Daoy (cell line): Measurements from ENCODE around the gene CRIP1. TPM values are rescaled to one million over a fixed set of nuclear protein-coding genes. Genes with fewer than 3 reads are reported as not detected.

ENCODE experiments used
- DNase-seq: peaks from one replicate; pipeline ENCODE4 v3.0.0-alpha.2; 2015; ENCODE audit warnings: low read depth
- total RNA-seq: library from RNA; depleted of rRNA; stranded (reverse); fragments of >200 nt; shearing (Covaris generic); gene quantifications from 2 replicates; pipeline ENCODE4 v1.2.3, GENCODE V29; 2014

The CRIP1 gene
- total RNA-seq, 1 experiment from 2014 or later, result 15.0 TPM

DNA sequence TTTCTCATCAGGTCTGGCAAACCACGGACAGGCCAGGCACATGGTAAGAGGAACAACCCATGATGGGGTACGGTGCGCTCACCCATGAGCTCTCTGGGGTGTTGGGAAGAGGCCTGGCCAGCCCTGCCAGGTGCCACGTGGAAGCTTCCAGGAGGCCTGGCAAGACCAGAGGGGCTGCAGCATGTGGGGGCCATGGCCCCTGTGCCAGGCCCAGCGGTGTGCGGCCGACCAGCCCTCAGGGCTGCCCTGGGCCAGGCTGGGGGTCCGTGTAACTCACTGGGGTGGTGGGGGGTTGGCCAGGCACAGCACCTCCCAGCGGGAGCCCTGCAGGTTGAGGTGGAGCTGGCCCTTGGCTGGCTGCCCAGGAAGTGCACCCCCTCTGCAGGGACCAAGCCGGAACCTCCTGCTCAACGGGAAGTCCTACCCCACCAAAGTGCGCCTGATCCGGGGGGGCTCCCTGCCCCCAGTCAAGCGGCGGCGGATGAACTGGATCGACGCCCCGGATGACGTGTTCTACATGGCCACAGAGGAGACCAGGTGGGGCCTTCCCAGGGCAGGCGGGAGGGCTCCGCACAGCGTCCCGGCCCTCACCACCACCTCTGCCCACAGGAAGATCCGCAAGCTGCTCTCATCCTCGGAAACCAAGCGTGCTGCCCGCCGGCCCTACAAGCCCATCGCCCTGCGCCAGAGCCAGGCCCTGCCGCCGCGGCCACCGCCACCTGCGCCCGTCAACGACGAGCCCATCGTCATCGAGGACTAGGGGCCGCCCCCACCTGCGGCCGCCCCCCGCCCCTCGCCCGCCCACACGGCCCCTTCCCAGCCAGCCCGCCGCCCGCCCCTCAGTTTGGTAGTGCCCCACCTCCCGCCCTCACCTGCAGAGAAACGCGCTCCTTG, 17.0 kb upstream of the CRIP1 start:
- DNase-seq, result no peak

DNA sequence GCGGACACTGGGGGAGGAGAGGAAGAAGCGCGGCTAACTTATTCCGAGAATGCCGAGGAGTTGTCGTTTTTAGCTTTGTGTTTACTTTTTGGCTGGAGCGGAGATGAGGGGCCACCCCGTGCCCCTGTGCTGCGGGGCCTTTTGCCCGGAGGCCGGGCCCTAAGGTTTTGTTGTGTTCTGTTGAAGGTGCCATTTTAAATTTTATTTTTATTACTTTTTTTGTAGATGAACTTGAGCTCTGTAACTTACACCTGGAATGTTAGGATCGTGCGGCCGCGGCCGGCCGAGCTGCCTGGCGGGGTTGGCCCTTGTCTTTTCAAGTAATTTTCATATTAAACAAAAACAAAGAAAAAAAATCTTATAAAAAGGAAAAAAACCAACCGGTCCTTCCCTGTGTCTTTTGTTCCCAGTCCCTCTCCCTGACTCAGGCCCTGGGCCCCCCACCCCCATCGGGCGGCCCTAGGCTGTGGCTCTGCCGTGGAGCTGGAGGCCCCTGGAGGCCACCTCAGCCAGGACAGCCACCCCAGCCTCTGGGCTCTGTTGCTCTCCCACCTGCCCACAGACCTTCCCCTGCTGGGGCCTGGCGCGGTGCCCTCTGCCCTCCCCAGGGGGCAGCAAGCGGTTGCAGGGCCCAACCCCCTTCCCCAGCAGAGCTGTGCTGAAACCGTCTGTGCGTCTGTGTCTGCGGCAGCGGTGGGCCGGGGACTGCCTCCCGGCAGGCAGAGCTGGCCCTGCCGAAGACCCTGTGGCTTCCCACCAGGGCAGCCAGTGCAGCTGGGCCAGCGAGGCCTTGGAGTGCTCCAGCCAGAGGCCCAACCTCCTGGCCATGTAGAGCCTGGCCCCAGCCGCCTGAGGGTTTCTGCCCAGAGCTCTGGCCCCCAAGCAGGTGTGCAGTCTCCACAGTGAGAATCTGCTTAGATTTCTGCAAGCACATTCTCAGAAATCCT, 16.1 kb upstream of the CRIP1 start:
- DNase-seq, result no peak

DNA sequence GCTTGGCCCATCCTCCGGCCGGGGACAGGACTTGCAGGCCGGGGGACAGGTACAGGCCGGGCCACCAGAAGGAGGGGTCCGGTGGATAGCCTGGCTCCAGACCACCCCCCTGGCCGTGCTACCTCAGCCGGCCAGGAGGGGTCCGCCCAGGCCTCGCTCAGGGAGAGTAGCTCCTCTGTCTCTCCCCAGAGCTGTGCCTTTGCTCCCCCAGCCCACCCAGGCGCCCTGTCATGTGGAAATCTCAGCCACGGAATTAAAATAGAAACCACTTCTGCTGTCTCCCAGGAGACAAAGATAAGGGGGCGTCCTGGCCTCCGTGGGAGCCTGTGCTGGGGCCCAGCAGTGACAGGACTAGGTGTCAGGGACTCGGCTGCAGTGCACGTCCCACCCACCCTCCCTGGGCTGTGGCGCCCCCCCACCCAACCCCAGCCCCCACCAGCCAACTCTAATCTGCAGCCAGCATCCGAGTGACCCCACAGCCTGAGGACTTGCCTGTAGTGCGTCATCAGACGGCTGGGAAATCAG, 15.3 kb upstream of the CRIP1 start:
- no peak for DNase-seq

DNA sequence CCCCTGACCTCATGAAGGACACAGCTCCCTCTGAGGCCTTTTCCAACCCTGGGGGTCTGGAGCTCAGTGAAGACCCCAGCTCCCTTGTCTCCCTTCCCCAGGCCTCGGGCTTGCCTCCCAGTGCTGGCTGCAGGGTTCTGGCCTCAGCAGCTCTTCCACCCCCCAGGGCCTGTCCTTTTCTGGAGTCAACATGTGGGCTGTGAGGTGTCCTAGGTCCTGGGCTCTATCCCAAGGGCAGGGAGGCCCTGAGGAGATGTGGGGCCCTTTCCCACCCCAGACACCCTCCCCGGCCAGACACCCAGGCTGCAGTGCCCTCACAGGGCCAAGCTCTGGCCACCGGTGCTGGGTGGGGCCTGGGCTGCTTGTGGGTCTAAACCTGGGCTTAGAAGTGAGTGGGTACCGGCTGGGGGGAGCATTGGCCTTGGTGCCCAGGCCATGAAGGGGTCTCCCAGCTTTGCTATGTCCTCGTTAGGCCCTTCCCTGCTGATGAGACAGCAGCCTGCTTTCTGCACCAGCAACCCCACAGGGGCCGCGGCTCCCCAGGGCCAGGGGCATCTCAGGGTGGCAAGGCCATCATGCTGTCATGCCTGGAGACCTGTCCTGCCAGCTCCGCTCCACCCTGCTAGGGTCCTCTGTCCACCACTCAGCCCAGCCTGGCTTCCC, 14.7 kb upstream of the CRIP1 start:
- no peak for DNase-seq

DNA sequence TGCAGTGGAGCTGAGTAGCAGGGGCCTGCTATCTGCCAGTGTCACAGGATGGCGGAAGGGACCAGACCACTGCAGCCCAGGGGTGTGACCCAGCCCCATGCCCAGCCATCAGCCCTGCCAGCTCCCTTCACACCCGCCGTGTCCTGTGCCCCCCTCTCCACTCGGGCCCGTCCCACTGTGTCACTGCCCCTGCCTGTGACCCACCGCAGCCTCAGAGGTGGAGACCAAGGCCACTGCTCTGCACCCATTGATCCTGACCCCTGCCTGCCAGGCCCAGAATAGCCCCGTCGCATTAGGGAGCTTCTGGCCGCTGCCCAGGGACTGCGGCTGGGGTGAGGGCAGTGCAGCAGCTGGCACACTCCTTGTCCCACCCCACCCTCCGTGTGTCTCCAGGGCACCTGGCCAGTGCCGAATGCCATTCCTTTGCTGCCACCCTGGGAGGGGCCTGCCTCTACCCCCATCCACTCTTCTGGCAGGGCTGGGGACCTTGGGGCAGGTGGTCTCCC, 14.1 kb upstream of the CRIP1 start:
- no peak for DNase-seq

DNA sequence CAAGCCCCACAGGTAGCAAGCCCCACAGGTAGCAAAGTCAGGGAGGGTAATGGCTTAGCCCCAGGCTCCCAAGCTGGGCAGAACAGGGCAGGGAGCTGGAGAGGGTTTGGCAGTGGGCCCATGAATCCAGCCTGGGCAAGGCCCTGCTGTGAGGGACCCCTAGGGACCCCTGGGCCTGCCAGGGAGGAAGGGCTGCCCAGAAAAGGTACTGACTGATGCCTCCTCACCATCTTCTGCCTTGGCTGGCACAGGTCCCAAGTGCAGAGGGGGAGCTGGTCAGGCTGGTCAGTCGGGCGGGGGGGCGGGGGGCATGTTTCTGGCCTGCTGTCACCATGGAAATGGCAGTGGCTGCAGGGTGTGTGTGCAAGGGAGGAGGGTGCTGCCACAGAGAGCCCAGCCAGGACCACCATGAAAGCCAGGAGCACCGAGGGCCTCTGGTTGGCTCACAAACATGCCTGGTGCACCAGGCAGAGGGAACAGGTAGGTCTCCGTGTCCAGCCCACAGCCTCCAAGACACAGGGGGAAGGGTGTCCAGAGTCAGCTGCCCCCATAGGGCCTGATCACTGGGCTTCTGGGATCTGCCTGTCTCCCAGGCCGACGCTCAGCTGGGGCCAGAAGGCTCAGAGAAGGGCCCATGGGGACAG, 13.5 kb upstream of the CRIP1 start:
- no peak for DNase-seq

DNA sequence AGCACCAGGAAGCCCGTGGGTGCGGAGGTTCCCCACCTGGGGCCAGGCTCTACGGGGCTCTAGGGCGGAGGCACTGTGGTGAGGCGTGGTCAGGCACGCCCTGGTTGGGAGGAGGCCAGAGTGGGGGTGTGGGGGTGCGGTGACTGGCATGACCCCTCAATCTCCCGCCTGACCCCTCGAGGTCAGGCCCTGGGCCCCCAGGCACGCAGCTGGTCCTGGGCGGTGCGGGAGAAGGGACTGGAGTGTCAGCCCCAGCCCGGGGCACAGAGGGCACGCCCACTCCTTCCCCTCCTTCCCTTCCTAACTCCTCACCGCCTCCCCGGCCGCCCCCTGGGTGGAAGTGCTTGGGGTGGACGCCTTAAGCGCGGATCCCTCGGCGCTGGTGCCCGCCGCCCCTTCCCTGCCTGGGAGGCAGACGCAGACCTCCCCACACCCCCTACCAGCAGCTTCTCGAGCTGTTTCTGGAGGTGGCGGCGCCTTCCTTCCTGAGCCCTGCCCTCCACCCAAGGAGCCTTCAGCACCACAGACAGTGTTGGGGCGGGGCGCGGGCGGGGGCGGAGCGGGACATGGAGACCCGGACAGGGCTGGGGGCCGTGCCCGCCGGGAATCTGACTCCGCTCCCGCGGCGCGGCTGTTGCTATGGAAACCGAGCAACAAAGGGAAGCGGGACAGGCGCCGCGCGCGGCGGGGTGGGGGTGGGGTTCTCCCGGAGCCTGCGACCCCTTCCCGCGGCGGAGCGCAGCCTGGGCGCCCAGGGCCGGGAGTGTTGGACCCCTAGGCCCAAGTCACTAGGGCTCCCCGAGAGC, 12.8 kb upstream of the CRIP1 start:
- DNase-seq, result peak; percentile 94

DNA sequence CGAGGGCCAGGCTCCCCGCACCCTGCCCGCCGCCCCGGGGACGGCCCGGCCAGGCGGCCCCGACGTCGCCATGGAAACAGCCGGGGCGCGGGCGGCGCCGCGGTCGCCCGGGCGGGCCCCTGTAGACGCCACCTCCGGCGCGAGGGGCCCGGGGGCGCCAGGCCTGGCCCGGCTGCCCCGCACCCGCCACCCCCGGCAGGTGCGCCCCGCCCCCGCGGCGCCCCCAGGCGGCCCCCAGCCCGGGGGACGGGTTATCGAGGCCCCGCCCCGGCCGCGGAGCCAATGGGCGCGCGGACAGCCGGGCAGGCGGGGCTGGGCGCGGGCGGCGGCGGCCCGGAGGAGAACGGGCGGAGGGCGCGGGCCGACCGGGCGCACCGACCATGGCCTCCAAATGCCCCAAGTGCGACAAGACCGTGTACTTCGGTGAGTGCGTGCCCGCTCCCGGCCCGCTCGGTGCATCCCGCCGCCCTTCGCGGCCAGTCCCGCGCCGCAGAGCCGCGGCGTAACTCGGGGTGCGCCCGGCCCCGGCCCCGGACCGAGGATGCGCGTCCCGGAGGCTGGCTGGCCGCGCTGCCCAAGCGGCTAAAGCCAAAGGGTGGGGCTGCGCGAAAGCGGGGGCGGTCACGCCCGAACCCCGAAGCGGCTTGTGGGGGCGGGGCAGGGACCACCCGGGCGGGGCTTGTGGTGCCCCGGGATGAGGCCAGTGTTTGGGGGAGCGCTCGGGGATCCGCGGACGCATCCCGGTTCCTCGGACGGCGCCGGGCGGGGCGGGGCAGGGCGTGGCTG, 12.0 kb upstream of the CRIP1 start, which contains the start of gene CRIP2:
CRIP2 (plus strand) TSS at position 339 of the 786 bp plus-strand sequence; CDS start at position 381, 42 bp downstream.
- DNase-seq, result peak; percentile 75

DNA sequence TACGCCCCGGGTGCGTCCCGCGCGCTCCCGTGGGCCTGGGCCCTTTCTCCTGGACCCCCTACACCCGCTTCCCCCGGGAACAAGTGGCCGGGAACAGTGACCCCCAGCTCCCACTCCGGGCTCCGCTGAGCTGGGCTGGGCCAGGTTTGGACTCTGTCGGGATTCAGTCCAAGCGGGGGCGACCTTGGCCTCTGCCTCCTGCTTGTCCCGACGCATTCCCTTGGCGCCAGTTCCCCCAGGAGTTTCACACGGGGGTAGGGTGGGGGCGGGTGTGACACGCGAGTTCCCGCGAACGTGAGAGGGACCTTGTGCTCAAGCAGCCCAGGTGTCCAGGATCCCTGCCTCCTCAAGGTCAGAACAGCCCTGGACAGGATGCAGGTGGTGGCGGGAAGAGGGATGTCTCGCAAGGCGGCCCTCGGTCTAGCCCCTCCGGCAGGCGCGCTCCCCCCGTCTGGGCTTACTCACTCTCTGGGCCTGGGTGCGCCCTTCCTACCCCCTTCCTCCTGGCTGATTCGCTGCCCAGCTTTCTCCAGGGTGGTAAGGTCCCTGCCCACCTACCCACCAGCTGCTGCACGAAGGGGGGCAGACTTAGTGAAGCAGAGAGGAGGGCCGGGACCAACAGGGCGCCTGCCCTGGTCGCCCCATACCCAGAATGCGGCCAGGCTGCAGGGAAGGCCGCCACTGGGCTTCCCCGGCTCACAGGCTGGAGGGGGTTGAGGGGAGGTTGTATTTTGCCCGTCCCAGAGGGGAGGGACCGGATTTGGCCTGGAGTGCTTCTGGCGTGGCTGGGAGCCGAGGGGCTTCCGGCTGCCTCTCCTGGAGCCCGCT, 11.2 kb upstream of the CRIP1 start:
- peak; percentile 83 for DNase-seq

DNA sequence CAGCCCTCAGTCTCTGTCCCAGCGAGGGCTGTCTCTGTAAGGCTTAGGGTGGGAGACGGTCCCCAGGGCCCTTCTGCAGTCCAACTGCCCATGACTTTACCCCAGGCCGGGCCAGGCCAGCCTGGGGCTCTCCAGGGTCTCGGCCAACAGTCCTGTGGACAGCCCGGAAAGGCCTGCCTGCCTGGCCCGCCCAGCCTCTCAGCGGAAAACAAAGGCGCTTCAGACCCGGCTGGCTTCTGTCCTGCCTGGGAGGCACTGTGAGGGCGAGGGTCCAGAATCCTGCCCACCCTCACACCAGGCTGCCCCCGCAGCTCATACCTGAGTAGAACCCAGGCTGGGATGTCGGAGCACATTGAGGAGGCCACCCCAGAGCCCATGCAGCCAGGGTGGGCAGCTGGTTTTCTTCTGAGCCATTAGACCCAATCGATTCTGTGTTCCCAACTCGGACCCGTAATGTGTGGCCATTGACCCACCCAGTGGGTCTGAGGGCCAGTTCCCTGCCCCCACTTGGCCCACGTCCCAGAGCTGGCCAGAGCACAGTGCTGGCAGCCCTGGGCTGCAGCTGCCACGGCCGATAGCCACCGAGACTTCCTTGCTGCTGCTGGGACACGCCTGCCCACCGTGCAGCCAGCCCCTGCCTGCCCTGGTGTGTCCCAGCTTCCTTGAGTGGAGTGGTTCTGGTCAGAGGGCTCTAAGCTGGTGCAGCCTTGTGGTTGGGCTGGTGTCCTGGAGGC, 10.4 kb upstream of the CRIP1 start:
- DNase-seq, result no peak

DNA sequence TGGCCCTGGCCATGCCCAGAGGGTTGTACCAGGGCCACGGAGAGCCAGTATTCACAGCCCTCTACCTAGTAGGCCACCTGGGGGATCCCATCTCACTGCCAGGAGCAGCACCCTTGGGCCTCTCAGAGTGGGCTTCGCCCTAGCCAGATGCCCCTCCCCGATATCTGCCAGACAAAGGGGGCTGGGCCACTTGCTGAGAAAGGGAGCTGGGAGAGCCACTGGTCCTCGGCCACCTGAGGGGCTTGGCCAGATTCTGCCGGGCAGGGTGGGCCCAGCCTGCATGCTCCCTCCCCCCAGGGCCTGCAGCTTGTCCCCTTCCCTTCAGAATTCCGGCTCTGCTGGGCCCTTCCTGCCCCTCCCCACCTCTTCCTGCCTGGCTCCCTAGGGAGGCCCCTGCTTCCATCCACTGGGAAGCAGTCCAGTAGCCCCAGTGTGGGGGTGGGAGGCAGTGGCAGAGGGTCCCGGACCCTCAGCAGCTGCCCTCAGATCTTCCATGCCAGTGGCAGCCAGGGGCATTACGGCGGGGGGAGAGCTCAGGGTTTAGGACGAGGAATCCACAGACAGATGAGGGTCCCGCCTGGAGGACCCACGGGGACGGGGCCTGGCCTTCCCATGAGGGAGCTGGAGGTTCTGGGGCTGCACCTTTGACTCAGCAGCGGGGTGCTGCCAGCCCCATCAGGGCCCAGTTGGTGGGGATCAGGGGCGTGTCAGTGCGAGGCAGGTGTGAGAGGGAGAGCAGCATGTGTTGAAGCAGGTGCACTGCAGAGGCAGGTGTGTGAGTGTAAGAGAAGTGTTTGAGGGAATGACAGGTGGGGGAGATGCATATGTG, 9.6 kb upstream of the CRIP1 start:
- no peak for DNase-seq

DNA sequence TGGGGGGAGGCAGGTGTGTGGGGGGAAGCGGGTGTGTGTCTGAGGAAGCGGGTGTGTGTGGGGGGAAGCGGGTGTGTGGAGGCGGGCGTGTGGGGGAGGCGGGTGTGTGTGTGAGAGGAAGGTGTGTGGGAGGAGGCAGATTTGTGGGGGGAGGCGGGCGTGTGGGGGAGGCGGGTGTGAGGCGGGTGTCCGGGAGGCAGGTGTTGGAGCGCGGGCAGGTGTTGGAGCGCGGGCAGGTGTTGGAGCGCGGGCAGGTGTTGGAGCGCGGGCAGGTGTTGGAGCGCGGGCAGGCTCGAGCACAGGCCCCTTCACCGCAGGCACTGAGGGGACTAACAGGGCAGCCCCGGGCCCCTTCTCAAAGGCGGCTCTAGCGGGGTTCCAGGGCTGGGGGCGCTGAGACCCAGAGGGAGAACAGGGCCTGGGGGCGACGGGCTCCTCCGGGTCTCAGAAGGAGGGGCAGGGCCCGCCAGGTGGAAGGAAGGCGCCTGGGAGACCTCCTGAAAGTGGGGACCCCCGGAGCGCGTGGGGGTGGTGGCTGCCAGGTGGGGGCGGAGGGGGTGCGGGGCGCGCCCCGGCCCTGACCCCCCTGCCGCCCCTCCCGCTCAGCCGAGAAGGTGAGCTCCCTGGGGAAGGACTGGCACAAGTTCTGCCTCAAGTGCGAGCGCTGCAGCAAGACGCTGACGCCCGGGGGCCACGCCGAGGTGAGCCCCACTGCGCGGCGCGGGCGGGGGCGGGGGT, 8.9 kb upstream of the CRIP1 start:
- no peak for DNase-seq

DNA sequence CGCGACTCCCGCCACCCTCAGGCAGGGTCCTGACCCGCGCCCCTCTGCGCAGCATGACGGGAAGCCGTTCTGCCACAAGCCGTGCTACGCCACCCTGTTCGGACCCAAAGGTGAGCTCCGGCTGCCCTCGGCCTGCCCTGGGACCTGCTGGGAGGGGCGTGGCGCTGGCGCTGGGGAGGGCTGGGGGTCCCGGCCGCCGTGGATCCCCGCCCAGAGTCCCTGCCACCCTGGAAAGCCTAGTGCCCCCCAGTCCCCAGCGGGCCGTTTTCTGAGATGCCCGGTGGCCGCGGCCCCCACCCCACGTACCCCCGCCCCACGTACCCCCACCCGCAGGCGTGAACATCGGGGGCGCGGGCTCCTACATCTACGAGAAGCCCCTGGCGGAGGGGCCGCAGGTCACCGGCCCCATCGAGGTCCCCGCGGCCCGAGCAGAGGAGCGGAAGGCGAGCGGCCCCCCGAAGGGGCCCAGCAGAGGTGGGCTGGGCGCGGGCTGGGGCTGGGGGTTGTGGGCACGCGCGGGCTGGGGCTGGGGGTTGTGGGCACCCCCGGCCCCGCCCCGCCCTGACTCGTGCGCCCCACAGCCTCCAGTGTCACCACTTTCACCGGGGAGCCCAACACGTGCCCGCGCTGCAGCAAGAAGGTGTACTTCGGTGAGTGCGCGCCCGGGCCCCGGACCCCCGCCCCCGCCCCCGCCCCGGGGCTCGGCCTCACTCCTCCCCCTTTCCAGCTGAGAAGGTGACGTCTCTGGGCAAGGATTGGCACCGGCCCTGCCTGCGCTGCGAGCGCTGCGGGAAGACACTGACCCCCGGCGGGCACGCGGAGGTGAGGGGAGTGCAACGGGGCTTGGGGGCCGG, 8.1 kb upstream of the CRIP1 start:
- no peak for DNase-seq

DNA sequence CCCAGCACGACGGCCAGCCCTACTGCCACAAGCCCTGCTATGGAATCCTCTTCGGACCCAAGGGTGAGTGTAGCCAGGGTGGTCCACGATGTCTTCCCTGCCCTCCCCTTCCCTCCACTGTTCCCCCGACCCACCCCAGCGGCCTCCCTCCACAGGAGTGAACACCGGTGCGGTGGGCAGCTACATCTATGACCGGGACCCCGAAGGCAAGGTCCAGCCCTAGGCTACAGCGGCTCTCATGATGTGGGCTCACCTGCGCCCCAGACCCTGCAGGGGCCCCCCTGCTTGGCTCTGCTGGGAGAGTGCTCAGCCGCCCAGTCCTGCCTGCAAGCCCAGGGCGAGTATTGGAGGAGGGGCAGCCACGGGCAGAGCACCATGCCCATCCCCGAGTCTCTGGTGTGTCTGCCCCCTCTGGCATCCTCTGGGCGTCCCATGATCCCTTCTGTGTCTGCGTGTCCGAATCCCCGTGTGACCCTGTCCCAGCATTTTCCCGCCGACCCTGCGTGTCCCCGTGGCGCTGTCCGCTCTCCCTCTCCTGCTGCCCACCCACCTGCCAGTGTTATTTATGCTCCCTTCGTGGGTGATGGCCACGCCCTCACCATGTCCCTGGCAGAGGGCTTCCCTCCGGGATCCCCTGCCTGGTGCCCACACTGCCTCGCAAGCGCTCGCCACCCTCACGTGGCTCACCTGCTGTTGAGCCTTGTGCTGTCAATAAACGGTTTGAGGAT, 7.1 kb upstream of the CRIP1 start:
- DNase-seq, result no peak
